Stimulated activated memory B cell treated with anti-CD40 and anti-IgM and Interleukin-4, amounts not matched to agents 10 μg/mL and 1 μg/mL and 100 μg/mL, for 72 hours (primary cell): ENCODE data around the gene SLC4A8.

Source experiments
- ATAC-seq: fragments of 150-1000 bp; cut with Tn5 transposase; 2 replicates; pipeline ENCODE4 v1.10.0; 2021
- H3K27ac Mint-ChIP-seq: one replicate; pipeline ENCODE4 v1.8.0; 2022; ENCODE audit warnings: mild to moderate bottlenecking, mixed read lengths
- H3K27me3 Mint-ChIP-seq: one replicate; pipeline ENCODE4 v1.8.0; 2022; ENCODE audit warnings: mixed read lengths
- H3K36me3 Mint-ChIP-seq: one replicate; pipeline ENCODE4 v1.8.0; 2022; ENCODE audit warnings: mixed read lengths
- H3K4me1 Mint-ChIP-seq: one replicate; pipeline ENCODE4 v1.8.0; 2022; ENCODE audit warnings: mixed read lengths
- H3K4me3 Mint-ChIP-seq: one replicate; pipeline ENCODE4 v1.8.0; 2022; ENCODE audit warnings: mild to moderate bottlenecking, moderate library complexity, mixed read lengths
- H3K9me3 Mint-ChIP-seq: one replicate; pipeline ENCODE4 v1.8.0; 2022; ENCODE audit warnings: mixed read lengths

SLC4A8 gene

DNA sequence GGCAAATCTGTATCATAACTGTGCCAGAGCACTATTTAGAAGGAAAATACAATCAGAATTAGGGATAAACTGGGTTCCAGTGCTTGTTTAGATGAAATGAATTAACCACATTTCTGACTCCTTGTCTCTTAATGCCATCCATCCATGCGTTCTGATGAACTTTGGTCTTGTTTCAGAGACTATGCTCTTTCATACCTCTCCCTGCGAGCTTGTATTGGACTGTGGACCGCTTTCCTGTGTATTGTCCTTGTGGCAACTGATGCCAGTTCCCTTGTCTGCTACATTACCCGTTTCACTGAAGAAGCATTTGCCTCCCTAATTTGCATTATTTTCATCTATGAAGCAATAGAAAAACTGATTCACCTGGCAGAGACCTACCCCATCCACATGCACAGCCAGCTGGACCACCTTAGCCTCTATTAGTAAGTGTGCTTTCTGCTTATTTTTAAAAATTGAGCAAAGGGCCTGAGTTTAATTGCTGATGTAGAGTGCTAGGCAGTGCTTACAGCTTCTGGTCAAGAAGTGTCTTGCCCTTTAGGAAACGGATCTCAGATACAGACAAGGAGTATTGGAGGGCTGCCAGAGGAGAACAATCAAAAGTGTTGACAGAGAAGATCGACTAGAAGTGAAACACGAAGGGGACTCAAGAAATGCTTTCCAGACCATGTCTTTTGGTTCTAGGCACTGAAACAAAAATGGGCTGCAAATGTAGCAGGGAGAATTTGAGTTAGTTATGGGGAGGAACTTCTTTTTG is 46.7 kb downstream of the SLC4A8 start:
- Mint-ChIP-seq H3K9me3 (no peaks in the 10 kb centered on the region), H3K36me3 (no peaks in the 10 kb centered on the region), H3K27ac (no peak overlapping the region), H3K4me1 (peaks cover 11% of the 10 kb centered on the region), H3K4me3 (no peak overlapping the region), H3K27me3 (no peaks in the 10 kb centered on the region)
- ATAC-seq = no peak

DNA sequence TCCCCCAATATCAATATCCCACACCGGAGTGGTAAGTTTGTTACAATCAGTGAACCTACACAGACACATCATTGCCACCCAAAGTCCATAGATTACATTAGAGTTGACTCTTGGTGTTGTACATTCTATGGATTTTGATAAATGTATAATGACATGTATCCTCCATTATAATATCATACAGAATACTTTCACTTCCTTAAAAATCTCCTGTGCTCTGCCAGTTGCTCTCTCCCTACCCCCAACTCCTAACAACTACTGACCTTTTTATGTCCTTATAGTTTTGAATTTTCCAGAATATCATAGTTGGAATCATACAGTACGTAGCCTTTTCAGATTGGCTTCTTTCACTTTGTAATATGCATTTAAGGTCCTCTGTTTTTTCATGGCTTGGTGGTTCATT is 48.4 kb downstream of the SLC4A8 start:
- Mint-ChIP-seq H3K9me3 (no peaks in the 10 kb centered on the region), H3K4me3 (no peak overlapping the region), H3K36me3 (no peaks in the 10 kb centered on the region), H3K4me1 (peaks cover 11% of the 10 kb centered on the region), H3K27me3 (no peaks in the 10 kb centered on the region), H3K27ac (no peak overlapping the region)
- ATAC-seq = no peak

DNA sequence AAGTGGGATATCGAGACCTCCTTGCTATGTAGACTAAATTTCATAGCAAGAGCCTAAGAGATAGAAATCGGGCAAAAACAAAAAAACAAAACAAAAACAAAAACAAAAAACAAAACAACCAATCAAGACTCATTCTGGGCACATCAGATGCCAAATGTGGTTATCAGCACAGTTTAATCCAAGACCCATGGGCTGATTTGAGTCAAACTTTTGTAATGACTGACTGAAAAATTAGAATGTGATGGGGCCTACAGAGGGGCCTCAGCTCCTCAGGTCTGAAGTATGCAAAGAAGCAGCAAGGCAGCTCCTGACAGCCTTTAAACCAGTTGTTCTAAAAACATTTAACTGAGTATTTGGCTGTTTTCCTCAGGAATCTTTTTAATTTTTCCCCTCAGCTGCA is 49.3 kb downstream of the SLC4A8 start:
- no peak overlapping the region for H3K4me3 Mint-ChIP-seq
- H3K4me1 Mint-ChIP-seq = peaks cover 11% of the 10 kb centered on the region
- H3K36me3 Mint-ChIP-seq = no peaks in the 10 kb centered on the region
- no peaks in the 10 kb centered on the region for H3K27me3 Mint-ChIP-seq
- ATAC-seq = no peak
- no peak overlapping the region for H3K27ac Mint-ChIP-seq
- no peaks in the 10 kb centered on the region for H3K9me3 Mint-ChIP-seq

DNA sequence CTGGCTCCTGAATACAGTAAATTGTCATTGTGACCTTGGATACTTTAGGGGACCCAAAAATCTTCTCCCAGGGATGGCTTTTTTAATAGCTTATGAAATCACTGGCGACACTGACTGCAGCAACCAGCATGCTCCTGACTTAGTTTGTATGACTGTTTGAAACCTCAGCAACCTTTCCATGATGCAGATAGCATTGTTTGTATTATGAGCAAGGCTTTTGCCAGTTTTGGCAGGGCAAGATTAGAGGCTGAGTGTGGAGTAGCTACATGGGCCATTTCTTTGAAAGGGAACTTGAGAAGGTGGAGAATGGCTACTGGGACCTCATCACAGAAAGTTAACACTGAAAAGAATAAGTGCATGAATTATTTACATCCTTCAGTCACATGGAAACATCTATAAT is 50.9 kb downstream of the SLC4A8 start:
- Mint-ChIP-seq H3K4me1 (peaks cover 12% of the 10 kb centered on the region), H3K36me3 (no peaks in the 10 kb centered on the region)

DNA sequence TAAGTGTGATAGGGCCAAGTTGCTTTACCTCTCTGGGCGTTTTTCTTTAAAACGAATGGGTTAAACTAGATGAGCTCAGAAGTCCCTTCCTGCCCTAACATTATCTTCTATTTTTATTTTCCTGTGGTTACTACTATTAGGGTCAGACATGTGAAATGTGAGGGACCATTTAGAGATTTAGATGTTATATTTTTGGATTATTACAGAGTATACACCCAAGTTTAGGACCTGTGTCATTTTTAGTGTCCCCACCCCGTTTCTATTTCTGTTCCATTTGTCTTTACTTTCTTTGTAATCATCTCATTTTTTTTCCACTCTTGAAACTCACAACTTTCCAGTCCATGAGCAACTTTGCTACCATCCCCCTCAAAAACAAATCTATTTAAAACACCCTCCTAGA is 56.3 kb downstream of the SLC4A8 start:
- H3K27me3 Mint-ChIP-seq = no peaks in the 10 kb centered on the region
- H3K4me3 Mint-ChIP-seq = no peak overlapping the region
- no peaks in the 10 kb centered on the region for H3K36me3 Mint-ChIP-seq
- H3K4me1 Mint-ChIP-seq = peaks cover 17% of the 10 kb centered on the region
- no peak for ATAC-seq
- peak overlapping the region; percentile 57 for H3K27ac Mint-ChIP-seq
- H3K9me3 Mint-ChIP-seq = no peaks in the 10 kb centered on the region

More for the DNA sequence above, 50.9 kb downstream of the SLC4A8 start:
- H3K4me3 Mint-ChIP-seq = no peak overlapping the region
- H3K9me3 Mint-ChIP-seq = no peaks in the 10 kb centered on the region
- ATAC-seq = no peak
- no peak overlapping the region for H3K27ac Mint-ChIP-seq
- no peaks in the 10 kb centered on the region for H3K27me3 Mint-ChIP-seq

DNA sequence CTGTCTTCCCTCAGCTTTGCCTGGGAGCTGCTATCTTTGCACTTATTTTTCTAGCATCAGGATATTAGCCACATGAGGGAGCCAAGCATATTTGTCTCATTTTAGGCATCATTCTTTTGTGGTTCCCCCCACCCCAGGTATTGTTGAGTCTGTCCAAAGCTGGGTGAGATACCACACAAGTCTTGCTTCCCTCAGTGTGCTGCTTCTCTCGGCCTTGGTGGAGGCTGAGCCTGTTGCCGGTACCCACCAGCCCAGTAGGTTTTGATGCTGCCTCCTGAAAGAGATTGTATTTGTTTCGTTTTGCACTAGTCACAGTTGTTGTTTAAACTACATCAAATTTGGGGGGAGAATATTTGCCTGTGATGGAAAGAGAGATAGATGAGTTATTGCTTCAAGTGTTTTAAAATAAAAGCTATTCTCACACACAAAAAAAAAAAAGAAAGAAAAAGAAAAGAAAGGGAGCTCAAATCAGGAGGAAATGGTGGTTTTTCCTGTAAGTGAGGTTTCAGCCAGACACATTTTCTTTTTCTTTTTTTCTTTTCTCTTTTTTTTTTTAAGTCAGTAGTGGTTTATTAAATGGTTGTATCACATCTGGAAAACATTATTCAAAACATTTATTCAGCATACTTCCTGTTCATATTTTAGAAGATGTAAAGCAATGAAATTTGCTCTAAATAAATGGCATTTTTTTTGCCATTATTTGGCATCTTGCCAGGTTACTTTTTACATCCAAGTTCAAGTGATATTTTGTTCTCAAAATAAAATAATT is 58.5 kb downstream of the SLC4A8 start:
- Mint-ChIP-seq H3K9me3 (no peaks in the 10 kb centered on the region), H3K4me1 (peaks cover 17% of the 10 kb centered on the region), H3K27me3 (no peaks in the 10 kb centered on the region), H3K4me3 (no peak overlapping the region), H3K27ac (no peak overlapping the region), H3K36me3 (no peaks in the 10 kb centered on the region)
- ATAC-seq = no peak

DNA sequence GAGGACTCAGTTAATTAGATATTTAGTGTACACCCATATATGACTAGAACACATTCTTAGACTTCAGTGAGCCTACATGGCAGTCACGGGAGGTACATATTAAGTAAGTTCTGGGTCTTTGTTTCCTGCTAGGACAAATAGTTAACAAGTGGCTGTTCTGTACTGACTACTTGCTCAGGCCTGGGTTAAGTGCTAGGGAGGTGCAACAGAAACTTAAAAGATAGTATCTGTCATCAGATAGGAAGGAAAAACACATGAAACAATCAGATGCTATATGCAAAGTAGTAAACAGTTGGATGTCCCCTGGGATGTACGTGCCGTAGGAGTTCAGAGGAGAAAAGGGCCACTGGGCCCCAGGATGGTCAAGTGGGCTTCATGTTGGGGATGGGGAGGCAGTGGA is 59.5 kb downstream of the SLC4A8 start:
- Mint-ChIP-seq H3K4me3 (no peak overlapping the region), H3K27ac (no peak overlapping the region), H3K9me3 (no peaks in the 10 kb centered on the region), H3K27me3 (no peaks in the 10 kb centered on the region), H3K36me3 (no peaks in the 10 kb centered on the region), H3K4me1 (peaks cover 17% of the 10 kb centered on the region)
- no peak for ATAC-seq

DNA sequence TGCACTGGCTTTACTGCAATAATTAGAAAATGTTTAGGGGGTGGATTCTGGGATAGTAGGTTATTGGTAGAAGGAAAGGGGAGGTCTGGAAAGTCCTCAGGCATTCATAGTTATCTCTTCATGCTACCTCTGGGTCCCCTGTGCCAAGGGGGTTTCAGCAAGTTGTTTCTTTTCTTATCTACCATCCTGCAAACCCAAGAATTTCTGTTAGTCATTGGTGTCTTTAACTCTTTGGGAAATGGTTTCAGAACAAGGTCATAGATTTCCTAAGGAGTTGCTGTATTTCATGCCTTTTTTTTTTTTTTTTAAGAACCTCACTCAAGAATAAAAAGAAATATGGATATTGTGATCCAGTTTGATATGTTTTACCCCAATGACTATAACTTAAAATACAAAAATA is 63.6 kb downstream of the SLC4A8 start:
- Mint-ChIP-seq H3K9me3 (no peaks in the 10 kb centered on the region), H3K4me1 (peaks cover under 1% of the 10 kb centered on the region), H3K27ac (no peak overlapping the region), H3K4me3 (no peak overlapping the region), H3K27me3 (no peaks in the 10 kb centered on the region), H3K36me3 (no peaks in the 10 kb centered on the region)
- ATAC-seq = no peak

DNA sequence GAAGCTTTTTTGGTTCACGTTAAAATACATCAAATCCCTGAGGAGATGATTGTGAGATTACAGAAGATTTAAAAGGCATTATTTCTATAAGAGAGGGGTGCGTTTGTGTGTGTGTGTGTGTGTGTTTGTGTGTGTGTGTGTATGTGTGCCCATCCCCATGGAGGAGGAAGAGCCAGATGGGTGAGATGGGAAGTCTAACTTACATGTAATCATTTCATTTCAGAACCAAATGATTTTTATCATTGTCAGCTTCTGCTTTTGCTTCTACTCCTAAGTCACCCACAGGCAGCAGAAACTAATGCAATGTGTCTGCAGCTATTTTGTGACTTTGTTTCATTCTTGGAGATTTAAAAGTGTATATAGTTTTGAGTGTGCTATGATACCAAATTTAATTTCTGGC is 68.7 kb downstream of the SLC4A8 start:
- no peaks in the 10 kb centered on the region for H3K36me3 Mint-ChIP-seq
- no peaks in the 10 kb centered on the region for H3K4me1 Mint-ChIP-seq
- H3K27me3 Mint-ChIP-seq = no peaks in the 10 kb centered on the region
- H3K27ac Mint-ChIP-seq = no peak overlapping the region
- ATAC-seq = no peak
- H3K9me3 Mint-ChIP-seq = no peaks in the 10 kb centered on the region
- no peak overlapping the region for H3K4me3 Mint-ChIP-seq

DNA sequence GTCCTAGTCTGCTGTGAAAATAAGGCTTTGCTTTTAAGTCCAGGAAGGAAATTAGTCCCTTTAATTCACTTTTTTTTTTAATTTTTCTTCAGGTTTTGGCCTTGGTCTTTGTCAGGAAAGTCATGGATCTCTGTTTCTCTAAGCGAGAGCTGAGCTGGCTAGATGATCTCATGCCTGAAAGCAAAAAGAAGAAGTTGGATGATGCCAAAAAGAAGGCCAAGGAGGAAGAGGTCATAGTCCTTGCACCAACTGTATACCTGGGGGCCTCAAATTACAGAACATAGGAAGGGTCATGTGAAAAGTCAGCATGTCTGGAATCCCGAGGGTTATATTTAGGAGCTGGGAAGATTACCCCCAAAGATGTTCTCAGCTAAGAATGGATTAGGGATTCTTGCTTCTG is 72.3 kb downstream of the SLC4A8 start:
- Mint-ChIP-seq H3K4me1 (peaks cover 6% of the 10 kb centered on the region), H3K9me3 (no peaks in the 10 kb centered on the region), H3K27me3 (peaks cover 19% of the 10 kb centered on the region), H3K27ac (no peak overlapping the region), H3K4me3 (no peak overlapping the region), H3K36me3 (no peaks in the 10 kb centered on the region)
- no peak for ATAC-seq

DNA sequence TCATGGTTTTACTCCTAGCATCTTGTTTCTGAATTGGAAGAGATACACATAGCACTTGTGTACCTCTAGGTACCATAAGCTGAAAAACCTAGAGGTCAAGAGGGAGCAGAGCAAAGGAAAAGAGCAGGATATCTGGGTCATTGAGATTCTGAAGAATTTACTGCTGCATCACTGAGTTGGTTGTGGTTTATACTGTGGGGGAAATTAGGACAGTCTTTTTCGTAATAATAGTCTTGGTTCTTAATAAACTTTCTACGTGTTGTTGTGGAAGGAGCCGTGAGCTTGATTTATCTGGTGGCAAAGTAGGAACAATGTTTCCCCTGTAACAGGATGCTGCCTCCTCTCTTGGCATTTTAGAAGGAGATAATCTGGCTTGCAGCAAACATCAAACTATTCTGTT is 80.2 kb downstream of the SLC4A8 start:
- Mint-ChIP-seq H3K27me3 (peaks cover 12% of the 10 kb centered on the region), H3K9me3 (no peaks in the 10 kb centered on the region), H3K27ac (no peak overlapping the region), H3K4me1 (peaks cover 13% of the 10 kb centered on the region), H3K4me3 (no peak overlapping the region), H3K36me3 (no peaks in the 10 kb centered on the region)
- no peak for ATAC-seq

DNA sequence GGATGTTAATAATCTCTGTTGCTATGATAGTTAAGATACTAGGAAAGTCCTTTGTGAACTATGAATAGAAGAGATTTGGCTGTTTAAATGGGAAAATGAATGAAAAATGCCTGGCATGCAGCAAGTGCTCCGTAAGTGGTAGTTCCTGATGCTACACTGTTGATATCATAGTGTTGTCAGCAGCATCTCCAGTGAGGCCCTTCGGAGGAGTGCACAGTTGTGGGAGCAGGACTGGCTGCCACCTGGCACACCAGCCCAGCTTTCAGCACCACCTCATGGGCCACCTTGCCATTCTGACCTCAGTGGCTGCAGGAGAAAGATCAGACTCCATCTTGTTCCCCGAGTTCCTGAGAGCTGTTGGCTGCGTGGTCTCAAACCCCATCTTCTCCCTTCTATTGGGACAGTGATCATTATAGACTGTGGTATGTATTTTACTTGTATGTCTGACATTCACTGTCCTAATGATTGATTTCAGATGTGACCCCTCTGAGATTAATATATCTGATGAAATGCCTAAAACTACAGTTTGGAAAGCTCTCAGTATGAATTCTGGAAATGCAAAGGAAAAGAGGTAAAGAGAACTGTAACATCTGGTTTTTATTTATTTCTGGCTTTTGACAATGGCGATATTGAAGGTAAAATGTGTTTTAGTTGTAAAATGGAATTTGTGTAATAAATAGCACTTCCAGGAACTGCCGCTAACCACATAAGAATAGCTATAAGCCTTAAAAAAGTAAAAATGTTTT is 80.9 kb downstream of the SLC4A8 start:
- Mint-ChIP-seq H3K36me3 (no peaks in the 10 kb centered on the region), H3K9me3 (no peaks in the 10 kb centered on the region), H3K4me1 (peaks cover 13% of the 10 kb centered on the region), H3K4me3 (no peak overlapping the region), H3K27ac (no peak overlapping the region), H3K27me3 (peaks cover 8% of the 10 kb centered on the region)
- no peak for ATAC-seq

DNA sequence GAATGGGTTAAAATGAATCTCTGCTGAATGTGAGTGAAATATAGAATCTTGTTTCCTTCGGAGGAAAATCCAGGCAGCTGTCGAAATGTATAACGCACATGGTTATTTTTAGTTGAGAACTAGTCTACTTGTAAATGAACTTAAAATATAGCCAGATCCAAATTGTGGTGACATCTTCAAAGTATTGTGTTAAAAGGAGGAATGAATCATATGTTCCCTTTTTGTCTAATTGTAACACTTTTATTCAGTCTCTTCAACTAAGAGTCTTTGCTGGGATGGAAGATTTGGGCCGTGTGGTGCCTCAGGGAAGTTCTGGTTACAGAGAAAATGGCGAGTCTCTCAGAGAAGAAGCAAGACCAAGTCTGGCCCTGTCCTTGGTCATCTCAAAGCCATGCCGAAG is 82.5 kb downstream of the SLC4A8 start:
- peaks cover 1% of the 10 kb centered on the region for H3K27me3 Mint-ChIP-seq
- no peaks in the 10 kb centered on the region for H3K36me3 Mint-ChIP-seq
- no peak overlapping the region for H3K27ac Mint-ChIP-seq
- H3K4me1 Mint-ChIP-seq = peaks cover 4% of the 10 kb centered on the region
- H3K9me3 Mint-ChIP-seq = no peaks in the 10 kb centered on the region
- H3K4me3 Mint-ChIP-seq = no peak overlapping the region
- no peak for ATAC-seq

DNA sequence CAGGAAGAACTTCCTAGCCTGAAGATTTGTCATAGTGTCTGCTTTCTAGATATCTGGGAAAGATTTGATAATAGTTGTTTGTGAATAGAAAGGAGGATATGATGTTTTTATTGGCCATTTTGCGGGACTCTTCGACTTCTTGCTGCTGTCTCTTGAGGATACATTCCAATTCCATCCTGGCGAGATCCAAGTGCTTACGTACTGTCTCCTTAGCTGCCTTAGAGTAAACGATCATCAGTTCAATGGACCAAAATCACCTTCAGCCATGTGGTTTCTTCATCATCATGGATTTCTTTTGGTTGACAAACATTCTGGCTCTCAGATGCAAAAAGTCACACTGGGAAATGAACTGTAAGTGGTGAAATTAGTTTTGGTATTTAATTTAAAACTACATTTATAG is 83.7 kb downstream of the SLC4A8 start:
- H3K9me3 Mint-ChIP-seq = no peaks in the 10 kb centered on the region
- H3K27ac Mint-ChIP-seq = no peak overlapping the region
- H3K36me3 Mint-ChIP-seq = no peaks in the 10 kb centered on the region
- no peak overlapping the region for H3K4me3 Mint-ChIP-seq
- no peaks in the 10 kb centered on the region for H3K4me1 Mint-ChIP-seq
- no peaks in the 10 kb centered on the region for H3K27me3 Mint-ChIP-seq
- no peak for ATAC-seq

DNA sequence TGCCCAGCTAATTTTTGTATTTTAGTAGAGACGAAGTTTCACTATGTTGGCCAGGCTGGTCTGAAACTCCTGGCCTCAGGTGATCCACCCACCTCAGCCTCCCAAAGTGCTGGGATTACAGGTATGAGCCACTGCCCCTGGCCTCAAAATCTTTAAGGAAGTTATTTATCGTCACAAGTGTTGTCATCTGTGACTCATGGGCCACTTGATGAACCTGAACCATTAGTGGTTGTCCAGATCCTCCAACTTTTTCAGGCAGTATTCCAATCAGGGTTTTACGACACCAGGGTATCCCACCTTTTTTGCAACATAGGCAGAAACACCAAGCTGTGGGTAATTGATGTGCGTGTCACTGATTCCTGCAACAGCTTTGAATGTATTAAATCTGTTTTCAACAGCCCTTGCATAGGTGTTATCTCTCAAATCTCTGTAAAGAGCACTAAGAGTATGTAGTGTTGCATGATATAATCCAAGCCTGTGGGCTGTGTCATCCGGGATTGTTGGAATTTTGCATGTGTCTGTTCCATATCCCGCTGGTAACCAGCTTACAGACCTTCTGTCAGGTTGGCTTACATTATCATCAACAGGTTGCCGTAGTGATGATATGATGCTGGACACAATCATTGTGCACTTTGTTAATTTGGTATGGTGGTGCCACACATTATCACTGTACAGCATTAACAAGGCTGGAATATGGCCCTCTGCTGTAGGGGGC is 87.1 kb downstream of the SLC4A8 start:
- no peak for ATAC-seq
- Mint-ChIP-seq H3K27me3 (no peaks in the 10 kb centered on the region), H3K4me3 (no peak overlapping the region), H3K36me3 (no peaks in the 10 kb centered on the region), H3K4me1 (no peaks in the 10 kb centered on the region), H3K27ac (no peak overlapping the region), H3K9me3 (no peaks in the 10 kb centered on the region)
